Measurements from ENCODE around the gene LAMA1. TPM values are rescaled to one million over a fixed set of nuclear protein-coding genes. Genes with fewer than 3 reads are reported as not detected.

Gene LAMA1
- total RNA-seq, 1 donor from 2014 or later: 75.0 TPM

- no peak for TF ChIP-seq CTCF (conservative IDR thresholded peaks at IDR 0.05)
- Mint-ChIP-seq H3K4me3 (no peak overlapping the region), H3K4me1 (ENCODE audit: unreplicated experiment) (peaks cover 28% of the 10 kb centered on the region), H3K27ac (no peak overlapping the region), H3K36me3 (peaks cover 3% of the 10 kb centered on the region), H3K27me3 (no peaks in the 10 kb centered on the region), H3K9me3 (no peaks in the 10 kb centered on the region)
- DNase-seq (ENCODE audit: extremely low spot score, unreplicated experiment): no peak
These were observed 28.2 kb downstream of the LAMA1 start for GRCh38 chr18:7089369-7089768.

- H3K27ac Mint-ChIP-seq: no peak overlapping the region
- no peak for DNase-seq (ENCODE audit: extremely low spot score, unreplicated experiment)
- H3K4me3 Mint-ChIP-seq: no peak overlapping the region
- no peak for TF ChIP-seq CTCF (conservative IDR thresholded peaks at IDR 0.05)
- no peaks in the 10 kb centered on the region for H3K9me3 Mint-ChIP-seq
- no peaks in the 10 kb centered on the region for H3K27me3 Mint-ChIP-seq
- peaks cover 24% of the 10 kb centered on the region for H3K4me1 Mint-ChIP-seq (ENCODE audit: unreplicated experiment)
- H3K36me3 Mint-ChIP-seq: peaks cover 5% of the 10 kb centered on the region
These were observed 33.2 kb downstream of the LAMA1 start for GRCh38 chr18:7084080-7085065.

GRCh38 chr18:7082671-7083070 is 34.9 kb downstream of the LAMA1 start:
- Mint-ChIP-seq H3K9me3 (no peaks in the 10 kb centered on the region), H3K27ac (no peak overlapping the region), H3K4me1 (ENCODE audit: unreplicated experiment) (peaks cover 19% of the 10 kb centered on the region), H3K36me3 (peaks cover 10% of the 10 kb centered on the region), H3K27me3 (no peaks in the 10 kb centered on the region), H3K4me3 (no peak overlapping the region)
- no peak for TF ChIP-seq CTCF (conservative IDR thresholded peaks at IDR 0.05)
- no peak for DNase-seq (ENCODE audit: extremely low spot score, unreplicated experiment)

DNA sequence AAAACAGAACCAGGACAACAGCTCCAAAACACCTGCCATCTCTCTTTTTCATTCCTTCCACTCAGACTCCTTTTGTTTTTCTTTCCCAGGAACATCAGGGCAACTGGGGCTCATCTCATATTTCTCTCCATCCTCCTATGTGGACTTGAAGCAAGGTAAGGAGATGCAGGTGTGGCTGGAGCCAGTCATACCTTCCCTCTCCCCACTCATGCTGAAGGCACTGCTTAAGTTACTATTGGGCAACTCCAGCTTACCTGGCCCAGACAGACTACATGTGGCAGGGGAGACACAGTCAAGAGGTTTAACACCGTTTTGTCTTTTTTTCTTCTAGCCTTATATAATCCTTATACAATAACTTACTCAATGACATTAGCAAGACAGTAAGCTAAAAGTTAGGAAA is 38.4 kb downstream of the LAMA1 start:
- Mint-ChIP-seq H3K4me1 (ENCODE audit: unreplicated experiment) (peaks cover 6% of the 10 kb centered on the region), H3K4me3 (no peak overlapping the region), H3K9me3 (no peaks in the 10 kb centered on the region), H3K27me3 (no peaks in the 10 kb centered on the region), H3K36me3 (peaks cover 16% of the 10 kb centered on the region), H3K27ac (no peak overlapping the region)
- TF ChIP-seq CTCF (conservative IDR thresholded peaks at IDR 0.05): no peak
- no peak for DNase-seq (ENCODE audit: extremely low spot score, unreplicated experiment)

- Mint-ChIP-seq H3K36me3 (peaks cover 6% of the 10 kb centered on the region), H3K27me3 (no peaks in the 10 kb centered on the region), H3K27ac (no peak overlapping the region), H3K4me1 (ENCODE audit: unreplicated experiment) (peaks cover 17% of the 10 kb centered on the region), H3K9me3 (no peaks in the 10 kb centered on the region), H3K4me3 (no peak overlapping the region)
- no peak for DNase-seq (ENCODE audit: extremely low spot score, unreplicated experiment)
- TF ChIP-seq CTCF (conservative IDR thresholded peaks at IDR 0.05): no peak
These were observed 45.0 kb downstream of the LAMA1 start for GRCh38 chr18:7072593-7072992.

Measured in type B pancreatic cell (in vitro differentiated cells).